ENCODE measurements around the gene EFCC1. TPM values are rescaled to one million over a fixed set of nuclear protein-coding genes. Genes with fewer than 3 reads are reported as not detected.

The EFCC1 gene
- total RNA-seq, 1 donor from 2014 or later, result 0.41 TPM

DNA sequence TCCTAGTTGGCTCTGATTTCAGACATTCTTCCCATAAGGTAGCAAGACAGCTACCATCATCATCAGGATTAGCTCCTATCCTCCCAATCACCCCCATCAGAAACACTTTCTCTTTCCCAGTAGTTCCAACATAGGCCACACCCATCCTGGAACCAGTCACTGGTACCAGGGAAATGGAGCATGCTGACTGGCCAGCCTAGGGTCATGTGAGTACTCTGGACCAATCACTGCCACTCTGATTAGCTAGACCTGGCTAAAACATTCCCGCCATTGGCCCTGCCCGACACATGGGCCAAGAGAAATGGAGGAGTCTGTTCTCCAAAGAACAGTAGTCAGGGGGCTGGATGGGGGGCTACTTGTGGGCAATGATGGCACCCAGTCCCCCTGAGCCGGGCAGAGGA lies 12.4 kb downstream of the EFCC1 start:
- FAIRE-seq (no peak), DNase-seq (ENCODE audit: low spot score in 2 of 2) (no peak)

DNA sequence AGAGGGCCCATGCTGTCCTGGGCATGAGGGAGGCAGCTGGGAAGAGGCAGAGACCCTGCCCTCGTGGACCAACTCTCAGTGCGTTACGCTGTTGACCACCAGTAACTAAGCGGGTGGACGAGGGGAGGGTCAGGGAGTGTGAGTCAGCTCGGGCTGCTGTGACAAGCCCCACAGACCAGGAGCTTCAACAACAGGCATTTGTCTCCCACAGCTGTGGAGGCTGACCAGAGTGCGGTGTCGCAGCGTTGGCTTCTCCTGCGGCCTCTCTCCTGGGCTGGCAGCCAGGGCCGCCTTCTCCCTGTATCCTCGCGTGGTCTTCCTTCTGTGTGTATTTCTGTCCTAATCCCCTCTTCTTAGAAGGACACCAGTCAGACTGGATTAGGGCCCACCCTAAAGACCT lies 13.0 kb downstream of the EFCC1 start:
- DNase-seq (ENCODE audit: low spot score in 2 of 2) (peak in 1 of 2 donors; percentile 57), FAIRE-seq (no peak)

DNA sequence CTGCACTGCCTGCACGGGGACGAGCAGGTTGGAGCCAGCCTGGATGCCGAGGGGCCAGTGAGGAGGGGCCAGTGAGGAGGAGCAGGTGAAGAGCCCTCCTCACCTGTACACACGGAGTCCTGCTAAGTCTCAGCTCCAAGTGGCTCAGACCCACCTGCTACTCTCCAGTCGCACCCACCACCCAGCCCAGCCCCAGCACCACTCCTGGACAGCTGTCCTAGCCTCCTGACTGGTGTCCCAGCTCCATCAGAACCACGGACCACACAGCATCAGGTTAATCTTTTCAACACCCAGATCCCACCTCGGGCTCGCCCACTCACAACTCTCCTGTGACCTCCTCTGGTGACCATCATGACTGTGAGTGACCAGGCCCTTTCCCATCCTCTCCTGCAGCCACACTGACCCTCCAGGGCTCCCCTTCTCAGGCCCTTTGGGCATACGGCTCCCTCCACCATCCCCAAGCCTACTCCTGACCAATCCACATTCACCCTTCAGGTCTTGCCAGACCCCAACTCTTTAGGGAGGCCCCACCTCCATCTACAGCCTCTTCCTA lies 13.8 kb downstream of the EFCC1 start:
- DNase-seq (ENCODE audit: low spot score in 2 of 2), result no peak
- no peak for FAIRE-seq

DNA sequence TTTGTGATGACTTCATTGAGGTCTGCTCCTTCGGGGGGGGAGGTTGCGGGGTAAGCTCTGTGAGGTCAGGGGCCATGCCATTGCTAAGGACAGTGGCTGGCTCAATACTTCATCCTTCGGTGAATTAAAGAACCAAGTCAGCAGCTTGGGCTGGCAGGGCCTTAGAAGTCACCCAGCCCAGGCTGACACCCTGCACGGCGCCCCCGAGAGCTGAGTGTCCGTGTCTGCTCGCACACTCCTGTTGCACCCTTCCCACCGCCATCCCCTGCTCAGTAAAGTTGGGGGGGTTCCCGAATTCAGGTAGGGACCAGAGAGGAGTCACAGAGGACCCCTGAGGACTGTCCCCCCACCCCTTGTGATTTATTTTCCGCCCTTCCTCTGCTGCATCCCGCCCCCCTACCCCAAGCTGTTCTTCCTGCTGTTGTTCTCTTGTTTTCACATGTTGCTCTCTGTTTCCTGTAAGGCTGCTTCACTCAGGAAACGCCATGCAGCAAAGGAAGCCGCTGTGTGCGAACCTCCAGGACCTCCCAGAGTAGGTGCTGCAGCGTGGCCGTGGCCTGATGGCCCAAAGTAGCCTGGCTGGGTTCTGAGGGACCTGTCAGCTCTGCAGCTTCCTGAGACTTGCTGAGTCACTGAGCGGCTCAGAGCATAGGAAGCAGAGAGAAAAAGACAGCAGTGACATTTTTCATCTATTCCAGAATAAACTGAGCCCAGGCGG lies 14.4 kb downstream of the EFCC1 start:
- peak in 1 of 2 donors; percentile 51 for DNase-seq (ENCODE audit: low spot score in 2 of 2)
- FAIRE-seq, result no peak

DNA sequence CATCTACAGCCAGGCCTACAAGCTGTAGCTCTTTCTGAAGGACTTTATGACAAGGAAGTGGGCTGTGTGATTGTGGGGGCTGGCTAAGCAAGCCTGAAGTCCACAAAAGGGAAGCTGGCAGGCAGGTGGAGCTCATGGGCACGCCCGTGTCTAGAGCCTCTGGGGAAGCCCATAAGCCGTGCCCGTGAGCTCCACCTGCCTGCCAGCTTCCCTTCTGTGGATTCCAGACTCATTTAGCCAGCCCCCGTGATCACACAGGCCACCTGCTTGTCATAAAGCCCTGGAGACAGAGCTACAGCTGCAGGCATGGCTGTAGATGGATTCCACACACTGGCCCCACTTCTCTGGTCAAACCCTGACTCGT lies 15.2 kb downstream of the EFCC1 start:
- FAIRE-seq (no peak), DNase-seq (ENCODE audit: low spot score in 2 of 2) (peak in 1 of 2 donors; percentile 52)

DNA sequence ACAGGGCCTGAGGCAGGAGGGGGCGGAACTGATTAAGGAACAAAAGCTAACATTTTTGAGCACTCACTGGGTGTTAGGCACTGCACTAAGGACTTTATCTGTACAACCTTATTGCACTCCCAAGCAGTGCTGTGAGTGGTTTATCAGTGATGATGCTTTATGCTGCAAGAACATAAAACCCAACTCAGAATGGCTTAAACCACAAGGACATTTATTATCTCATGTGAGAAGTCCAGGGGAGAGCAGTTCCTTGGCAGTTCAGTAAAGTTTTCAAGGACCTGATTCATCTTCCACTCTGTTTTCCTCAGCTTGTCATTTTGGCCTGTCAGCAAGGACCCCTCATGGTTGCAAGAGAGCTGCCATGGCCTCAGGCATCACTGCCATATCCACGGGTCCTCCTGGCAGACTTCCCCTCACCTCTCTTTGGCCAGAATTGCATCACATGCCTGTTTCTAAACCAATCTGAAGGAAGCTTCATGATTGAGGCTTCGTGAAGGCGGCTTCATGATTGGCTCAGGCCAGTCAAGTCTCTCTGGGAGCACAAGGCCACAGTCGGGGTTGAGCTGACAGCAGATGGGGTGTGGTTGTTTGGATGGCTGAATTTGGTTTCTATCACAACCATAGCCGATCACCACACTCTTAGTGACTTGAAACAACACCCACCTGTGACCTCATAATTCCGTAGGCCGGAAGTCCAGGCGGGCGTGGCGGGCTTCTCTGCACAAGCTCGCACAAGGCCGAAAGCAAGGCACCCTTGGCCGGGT lies 15.8 kb downstream of the EFCC1 start:
- DNase-seq (ENCODE audit: low spot score in 2 of 2) (no peak), FAIRE-seq (no peak)

DNA sequence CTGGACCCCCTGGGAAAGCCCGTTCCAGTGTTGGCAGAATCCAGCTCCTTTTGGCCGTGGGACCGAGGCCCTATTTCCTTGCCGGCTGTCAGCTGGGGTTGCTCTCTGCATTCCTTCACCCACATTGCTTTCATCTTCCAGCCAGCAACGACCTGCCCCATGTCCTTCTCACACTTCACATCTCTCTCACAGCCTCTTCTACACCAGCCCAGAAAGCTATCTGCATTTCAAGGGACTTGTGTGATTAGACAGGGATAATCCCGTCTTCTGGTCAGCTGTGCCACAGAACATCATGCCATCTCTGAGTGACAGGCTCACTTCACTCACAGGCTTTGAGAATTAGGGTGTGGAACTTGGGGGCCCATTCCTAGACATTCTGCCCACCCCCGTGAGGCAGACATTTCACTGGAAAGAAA lies 16.4 kb downstream of the EFCC1 start:
- FAIRE-seq (no peak), DNase-seq (ENCODE audit: low spot score in 2 of 2) (no peak)

DNA sequence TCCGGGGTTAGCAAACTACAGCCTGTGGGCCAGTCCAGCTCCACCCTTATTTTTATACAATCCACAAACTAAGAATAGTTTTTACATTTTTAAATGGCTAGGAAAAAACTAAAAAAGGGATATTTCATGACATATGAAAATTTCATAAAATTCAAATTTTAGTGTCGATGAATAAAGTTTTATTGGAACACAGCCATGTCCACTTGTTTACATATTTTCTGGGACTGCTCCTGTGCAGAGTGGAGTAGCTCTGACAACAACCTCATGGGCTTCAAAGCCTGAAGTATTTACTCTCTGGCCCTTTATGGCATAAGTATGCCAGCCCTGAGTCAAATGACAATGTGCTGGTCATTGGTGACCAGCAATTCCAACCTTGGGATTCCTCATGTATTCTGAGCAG lies 17.2 kb downstream of the EFCC1 start:
- DNase-seq (ENCODE audit: low spot score in 2 of 2) (no peak), FAIRE-seq (no peak)

DNA sequence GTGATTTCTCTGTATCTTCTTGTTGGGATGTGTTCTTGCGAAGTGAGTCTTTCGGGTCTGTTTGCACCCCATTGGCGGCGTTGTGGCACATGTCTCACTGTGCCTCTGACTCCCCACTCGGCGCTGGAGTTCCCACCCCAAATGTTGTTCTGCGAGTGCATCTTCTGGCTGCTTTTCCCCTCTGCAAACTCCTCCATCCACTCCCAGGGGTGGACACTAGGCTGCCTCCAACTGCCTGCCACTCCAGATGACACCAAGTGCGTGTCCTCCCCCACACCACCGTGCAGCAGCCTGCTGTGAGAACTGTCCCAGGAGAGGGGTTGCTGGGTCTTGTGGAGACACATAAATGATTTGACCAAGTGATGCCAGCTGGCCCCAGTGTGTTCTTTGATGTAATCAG lies 17.6 kb downstream of the EFCC1 start:
- DNase-seq (ENCODE audit: low spot score in 2 of 2) (no peak), FAIRE-seq (no peak)

DNA sequence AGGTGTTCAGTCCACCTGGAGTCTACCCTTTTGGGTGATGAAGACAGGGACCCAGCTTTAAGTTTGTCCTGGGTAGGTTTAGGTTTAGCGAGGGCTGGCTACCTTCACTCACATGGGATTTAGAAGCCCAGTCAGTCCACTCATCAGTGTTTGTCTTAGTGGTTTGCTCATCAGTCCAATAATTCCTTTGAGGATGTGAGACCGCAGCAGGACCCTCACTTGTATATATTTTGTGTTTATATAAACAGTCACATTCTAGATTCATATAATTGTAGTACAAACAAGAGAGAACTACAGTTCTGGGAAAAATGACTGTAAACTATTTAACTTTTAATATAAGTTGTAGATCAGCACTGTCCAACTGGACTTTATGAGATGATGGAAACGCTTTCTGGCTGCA lies 18.2 kb downstream of the EFCC1 start:
- FAIRE-seq, result no peak
- no peak for DNase-seq (ENCODE audit: low spot score in 2 of 2)

DNA sequence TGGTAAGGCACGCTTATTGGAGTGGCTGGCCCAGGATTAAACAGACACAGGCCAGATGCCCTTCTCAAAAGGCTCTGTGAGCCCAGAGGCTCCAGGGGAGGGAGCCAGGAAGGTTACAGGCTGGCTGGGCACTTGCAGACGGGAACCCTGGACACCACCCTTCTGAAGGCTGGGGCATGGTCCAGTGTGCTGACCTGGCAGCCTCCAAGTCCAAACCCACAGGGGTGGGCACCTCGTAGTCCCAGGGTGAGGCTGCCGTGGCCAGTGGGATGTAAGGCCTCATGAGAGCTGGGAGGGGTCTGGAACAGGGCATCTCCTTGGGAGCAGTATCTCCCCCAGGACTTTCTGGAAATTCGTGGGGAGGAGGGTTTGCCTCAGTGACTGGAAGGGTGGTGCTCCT lies 19.6 kb downstream of the EFCC1 start:
- DNase-seq (ENCODE audit: low spot score in 2 of 2), result no peak
- FAIRE-seq, result no peak

DNA sequence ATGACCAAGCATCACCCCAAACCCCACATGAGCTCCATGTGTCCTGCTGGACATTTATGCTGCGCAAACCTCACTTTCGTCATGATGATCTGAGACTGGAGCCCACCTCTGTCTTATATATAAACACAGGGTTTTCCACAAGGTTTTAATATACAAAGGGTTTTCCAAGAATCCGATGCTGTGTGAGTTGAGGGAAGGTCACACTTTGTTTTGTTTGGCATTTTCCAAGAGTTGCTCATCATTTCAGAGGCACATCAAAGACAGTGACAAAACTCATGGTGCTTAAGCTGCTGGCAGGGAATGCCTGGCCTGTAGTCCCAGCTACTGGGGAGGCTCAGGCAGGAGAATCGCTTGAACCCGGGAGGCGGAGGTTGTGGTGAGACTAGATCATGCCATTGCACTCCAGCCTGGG lies 20.0 kb downstream of the EFCC1 start:
- DNase-seq (ENCODE audit: low spot score in 2 of 2) (no peak), FAIRE-seq (no peak)

DNA sequence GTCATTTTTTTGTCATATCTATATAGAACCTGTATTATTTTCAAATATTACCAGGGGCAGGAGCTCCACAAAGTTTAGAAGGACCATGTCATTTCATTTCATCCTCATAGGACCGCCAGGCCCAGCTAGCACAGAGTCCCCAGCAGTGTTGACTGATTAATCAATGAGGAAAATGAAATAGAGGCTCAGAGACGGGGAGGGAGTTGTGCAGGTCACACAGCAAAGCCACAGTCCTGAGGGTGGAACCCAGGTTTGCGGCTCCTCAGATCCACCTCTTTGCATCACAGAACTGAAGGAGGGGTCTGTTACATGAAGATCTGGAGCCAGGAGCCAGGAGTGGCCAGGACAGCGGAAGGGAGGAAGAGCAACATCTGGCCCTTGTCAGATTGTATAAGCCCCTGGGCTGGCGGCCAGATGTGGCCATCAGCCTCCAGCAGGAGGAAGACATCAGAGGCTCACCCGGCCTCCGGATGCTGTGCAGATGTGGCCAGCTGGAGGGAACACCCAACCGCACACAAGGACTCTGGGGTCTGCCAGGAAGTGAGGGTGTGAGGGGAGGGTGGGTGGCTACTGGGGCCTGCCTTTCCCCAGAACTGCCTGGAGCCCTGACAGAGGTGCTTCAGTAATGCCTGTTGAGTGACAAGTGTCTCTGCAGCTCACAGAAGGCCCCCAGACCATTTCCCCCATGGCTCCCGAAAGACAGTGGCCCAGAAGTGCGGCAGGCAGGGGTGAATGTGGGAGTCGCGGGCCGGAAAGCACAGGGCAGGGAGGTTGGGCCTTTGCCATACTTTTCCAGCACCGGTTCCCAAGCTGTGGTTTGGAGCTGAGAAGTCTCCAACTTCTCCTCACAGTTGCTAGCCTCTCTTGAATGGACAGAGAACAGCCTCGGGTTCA lies 21.3 kb downstream of the EFCC1 start:
- DNase-seq (ENCODE audit: low spot score in 2 of 2) (no peak), FAIRE-seq (no peak)

DNA sequence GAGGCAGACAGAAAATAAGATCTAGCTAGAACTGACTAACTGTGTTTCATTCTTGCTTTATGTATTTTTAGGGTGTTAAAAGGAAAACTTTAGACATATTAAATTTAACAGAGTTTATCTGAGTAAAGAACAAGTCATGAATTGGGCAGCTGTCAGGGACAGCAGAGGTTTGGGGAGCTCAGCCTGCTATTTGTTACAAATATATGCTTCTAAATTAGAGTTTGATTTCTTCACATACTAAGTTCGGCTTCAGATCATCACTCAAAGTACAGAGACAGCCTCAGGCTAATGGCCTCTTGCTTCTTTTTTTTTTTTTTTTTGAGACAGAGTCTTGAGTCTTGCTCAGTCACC lies 21.9 kb downstream of the EFCC1 start:
- FAIRE-seq (no peak), DNase-seq (ENCODE audit: low spot score in 2 of 2) (no peak)

DNA sequence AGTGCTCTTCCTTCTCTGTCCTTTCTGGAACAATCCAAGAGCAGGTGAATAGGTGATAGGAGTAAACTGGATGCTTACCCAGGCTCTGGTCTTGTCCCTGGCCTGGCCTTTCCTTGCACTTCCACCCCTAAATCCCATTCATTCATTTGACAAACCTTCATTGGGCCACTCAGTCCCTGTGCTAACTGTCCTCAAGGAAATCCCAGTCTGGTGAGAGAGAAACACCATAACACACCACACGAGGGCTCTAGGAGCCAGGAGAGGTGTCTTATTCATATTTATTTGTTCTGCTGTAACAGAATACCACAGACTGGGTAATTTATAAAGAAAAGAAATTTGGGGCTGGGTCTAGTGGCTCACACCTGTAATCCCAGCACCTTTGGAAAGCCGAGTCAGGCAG lies 22.8 kb downstream of the EFCC1 start:
- DNase-seq (ENCODE audit: low spot score in 2 of 2), result no peak
- FAIRE-seq, result no peak

DNA sequence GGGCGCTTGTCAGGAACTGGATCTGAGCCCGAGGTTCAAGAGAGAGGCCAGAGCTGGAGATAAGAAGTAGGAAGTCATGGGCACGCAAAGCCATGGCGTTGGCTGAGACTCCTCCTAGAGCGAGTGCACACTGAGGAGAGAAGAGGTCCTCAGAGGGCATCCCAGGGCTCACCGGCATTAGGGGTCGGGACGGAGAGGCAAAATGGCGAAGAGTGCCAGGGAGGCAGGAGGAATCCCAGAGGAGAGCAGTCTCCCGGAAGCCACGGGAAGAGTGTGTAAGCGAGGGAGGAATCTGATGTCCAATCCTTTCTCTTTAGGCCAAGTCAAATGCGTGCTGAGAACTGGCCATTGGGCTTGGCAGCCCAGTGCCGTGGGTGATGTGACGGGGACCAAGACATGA lies 24.0 kb downstream of the EFCC1 start:
- FAIRE-seq (no peak), DNase-seq (ENCODE audit: low spot score in 2 of 2) (no peak)

DNA sequence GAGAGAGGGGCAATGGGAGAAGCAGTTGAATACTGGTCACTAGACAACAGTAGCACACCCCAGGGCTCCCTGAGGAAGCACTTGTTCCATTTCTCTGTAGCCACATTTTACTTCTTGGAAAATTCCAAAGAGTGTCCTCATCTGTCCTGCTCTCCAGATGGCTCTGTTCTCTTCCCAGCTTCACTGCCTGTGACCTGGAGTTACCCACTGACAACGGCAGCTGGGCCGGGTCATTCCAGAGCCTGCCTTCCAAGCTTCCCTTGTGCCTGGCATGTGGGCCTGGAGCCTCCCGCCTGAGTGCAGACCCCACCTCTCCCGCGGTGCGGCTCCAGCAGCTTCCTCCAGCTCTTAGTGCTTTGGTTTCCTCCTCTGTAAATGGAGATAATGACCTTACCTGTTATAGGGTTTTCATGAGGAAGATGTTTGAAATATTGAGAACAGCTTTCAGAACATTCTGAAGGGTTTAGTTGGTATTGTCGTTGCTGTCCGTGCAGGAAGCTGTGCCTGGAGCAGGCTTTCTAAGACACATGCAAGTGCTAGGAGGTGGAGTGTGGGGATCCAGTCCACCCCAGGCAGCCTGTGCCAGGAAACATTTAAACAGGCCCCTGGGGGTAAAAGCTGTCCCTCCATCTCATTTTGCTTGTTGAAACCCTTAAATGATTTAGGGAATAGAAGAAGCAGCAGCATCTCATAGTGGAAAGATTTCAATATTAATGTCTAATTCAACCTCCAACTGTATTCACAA lies 24.8 kb downstream of the EFCC1 start:
- peak in 1 of 2 donors; percentile 65 for DNase-seq (ENCODE audit: low spot score in 2 of 2)
- no peak for FAIRE-seq

DNA sequence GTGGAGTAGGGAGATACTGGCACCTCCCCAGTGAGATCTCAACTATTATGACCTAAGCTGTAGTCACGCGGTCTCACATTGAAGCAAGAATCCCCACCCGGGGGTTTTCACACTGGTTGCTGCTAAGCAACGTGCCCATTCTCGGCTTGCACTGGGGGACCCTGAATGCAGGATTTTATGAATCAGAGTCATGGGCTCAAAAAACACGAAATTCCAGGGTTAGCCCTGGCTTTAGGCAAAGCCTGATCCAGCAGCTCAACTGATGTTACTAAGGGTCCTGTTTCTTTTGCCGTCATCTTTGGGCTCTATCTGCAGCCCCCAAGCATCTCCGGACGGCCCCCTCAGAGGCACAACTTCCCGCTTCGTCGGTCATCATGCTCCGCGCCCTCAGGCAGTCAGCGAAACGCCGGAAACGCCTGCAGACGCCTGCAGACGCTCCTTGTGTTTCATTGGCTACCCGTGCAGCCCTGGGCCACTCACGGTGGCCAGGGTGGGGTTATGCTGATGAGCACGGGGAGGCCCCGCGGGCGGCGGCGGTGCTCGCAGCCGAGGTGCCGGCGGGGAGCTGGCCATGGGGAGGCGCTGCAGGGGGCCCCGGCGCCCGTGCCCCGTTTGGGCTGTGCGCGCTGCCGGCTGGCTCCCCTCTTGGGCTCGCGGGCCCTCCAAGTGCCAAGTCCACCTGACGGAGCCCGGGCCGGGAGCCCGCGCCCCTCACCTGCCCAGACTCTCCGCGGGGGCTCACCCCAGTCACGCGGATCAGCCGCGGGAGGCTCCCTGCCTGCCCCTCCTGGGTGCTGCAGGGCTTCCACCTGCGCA lies 25.8 kb downstream of the EFCC1 start:
- FAIRE-seq (no peak), DNase-seq (ENCODE audit: low spot score in 2 of 2) (peak; percentile 83 to 94)

DNA sequence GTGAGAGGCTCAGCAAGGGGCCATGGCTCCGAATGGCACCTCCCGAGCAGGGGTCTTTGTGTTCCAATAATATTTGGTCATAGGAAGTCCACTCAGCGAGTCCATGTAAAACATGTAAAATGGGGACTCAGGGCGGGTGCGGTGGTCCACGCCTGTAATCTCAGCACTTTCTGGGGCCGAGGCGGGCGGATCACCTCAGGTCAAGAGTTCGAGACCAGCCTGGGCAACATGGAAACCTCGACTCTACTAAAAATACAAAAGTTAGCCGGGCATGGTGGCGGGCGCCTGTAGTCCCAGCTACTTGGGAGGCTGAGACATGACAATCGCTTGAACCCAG lies 26.4 kb downstream of the EFCC1 start:
- DNase-seq (ENCODE audit: low spot score in 2 of 2) (no peak), FAIRE-seq (no peak)

DNA sequence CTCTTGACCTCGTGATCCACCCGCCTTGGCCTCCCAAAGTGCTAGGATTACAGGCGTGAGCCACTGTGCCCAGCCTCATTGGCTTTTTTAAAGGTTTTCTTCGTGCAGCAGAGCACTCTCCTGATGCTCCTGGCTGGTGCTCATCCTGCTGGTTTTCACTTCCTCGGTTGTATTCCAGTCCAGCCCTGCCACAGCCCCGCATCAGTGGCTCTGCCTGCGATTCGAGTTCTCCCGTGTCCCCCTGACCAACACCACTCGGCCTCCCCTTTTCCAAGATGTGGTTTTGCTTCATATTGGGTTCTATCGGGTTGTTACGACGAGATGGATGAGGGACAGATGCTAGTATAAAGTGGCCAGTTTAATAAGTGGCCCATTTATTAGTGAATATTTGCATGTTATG lies 27.8 kb downstream of the EFCC1 start:
- DNase-seq (ENCODE audit: low spot score in 2 of 2), result no peak
- FAIRE-seq, result no peak

Data from frontal cortex (tissue), 4 donors.